ENCODE data around the gene SIPA1L3. TPM values are rescaled to one million over a fixed set of nuclear protein-coding genes. Genes with fewer than 3 reads are reported as not detected.

SIPA1L3 gene
- total RNA-seq, 1 donor from 2014 or later, result 77.2 TPM

DNA sequence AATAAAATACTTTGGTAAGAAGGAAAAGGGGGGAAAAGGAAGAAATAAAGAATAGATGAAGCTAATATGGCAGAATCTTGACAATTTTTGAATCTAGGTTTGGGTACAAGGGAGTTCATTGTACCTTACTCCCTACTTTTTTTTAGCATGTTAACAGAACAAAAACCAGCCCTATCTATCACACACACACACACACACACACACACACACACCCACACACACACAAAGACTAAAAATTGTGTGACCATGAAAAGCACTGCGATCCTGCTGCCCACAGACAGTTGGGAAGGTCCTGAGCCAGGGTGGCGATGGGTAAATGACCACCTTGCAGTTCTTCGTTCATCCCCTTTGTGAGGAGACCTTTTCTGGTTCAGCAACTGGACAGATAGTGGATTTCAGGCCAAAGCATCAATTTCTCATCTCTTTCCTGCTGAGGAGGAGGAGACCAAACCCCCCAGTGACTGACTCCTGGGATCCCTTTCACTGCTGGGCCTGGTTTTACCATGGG is 91.8 kb downstream of the SIPA1L3 start:
- no peak for DNase-seq (ENCODE audit: low read depth)

DNA sequence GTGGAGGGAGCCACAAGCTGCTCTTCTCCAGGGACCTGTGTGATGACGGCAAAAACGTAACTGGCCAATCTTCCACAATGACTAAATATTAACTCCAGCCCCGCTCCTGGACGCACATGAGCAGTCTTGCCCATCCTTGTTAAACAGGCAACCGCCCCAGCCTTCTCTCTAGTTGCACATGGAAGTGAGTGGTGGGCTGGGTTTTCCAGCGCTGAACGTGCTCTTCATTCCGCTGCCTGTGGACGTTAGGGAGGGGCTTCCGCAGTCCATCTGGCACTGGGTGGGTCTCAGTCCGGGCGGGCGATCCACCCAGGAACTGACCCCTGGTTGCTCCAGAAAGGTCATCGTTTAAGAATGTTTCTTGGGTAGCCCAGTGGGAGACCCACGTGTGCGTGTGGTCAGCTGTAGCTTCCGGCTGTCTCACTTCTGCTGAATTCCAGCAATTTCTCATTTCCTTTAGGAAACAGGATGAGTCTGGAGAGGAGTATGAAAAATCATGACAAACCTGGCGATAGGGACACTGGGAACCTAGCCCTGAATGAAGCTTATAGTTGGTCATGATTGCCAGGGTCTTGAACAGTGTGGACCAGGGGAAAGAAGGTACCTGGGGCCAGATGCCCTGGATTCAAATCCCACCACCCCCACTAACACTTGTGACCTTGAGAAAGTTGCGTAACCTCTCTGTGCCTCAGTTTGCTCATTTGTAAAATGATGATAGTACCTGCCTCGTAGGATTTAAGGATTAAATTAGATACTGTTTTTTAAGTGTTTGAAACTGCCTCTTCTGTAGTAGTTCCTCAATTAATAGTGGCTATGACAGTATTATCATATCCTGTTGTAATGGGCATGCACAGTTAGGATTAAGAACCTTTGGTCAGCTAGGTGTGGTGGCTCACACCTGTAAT is 92.6 kb downstream of the SIPA1L3 start:
- DNase-seq (ENCODE audit: low read depth), result peak; percentile 97

DNA sequence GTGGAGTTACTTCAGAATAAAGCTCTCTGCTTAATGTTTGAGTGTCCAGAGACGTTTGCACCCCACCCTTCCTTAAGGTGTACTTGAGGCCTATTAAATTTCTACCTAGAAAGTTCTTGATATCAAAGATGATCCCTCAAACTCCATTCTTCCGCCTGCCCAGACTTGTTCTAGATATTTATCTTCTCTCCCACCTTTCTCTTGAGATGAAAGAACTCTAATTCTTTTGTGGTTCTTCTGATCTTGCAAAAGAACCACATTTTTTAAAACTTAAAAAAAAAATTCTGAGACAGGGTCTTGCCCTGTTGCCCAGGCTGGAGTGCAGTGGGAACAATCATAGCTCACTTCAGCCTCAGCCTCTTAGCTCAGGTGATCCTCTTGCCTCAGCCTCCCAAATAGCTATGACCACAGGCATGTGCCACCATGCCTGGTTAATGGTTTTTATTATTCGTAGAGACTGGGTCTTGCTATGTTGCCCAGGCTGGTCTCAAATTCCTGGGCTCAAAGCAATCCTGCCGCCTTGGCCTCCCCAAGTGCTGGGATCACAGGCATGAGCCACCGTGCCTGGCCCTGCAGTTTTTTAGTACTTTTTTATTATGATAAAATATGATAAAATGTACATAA is 94.3 kb downstream of the SIPA1L3 start:
- no peak for DNase-seq (ENCODE audit: low read depth)

DNA sequence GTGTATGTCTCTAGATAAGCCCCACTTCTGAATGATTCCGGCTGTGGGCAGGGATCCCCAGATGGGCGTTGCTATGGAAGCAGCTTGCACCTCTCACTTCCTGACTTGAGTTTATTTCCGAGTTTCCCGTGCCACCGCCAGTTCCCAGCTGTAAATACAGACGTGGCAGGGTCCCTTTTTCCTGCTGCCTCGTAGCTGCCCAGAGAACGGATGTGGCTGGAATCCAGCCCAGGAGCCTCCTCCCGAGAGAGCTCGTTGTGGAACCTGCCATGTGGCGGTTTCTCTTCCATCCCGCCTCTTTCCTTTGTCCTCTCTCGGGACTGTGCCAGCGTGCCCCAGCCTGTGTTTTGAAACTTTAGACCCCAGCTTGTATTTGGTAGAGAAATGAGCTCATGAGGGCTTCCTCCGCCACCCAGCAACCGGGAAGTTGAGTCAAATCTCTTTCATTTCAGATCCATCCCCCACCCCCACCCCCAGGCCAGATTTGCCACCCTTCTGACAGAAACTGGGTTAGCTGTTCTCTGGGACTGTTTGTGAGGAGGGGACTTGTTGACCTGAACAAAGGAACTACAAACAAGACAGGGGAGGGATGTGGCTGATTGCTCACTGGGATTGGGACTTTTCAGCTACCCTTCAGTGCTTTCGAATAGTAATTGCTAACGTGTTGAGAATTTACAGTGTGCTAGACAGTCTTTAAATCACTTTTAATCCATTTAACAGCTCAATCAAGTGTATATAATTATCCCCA is 96.6 kb downstream of the SIPA1L3 start:
- DNase-seq (ENCODE audit: low read depth), result peak; percentile 94

DNA sequence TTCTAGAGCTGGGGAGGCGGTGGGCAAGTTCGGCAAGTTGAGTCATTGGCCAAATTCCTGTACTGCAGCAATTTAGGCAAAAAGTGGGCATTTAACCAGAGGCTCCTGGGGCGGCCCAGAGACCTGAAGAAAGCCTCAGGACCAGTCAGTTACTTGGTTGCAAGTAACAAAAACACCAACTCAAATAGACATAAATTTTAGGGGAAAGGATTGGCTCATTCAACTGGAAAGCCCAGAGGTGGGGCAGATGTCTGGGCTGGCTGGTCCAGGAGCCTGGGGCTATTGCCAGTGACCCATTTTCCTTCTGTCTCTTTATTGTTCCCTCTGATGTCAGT is 97.1 kb downstream of the SIPA1L3 start:
- no peak for DNase-seq (ENCODE audit: low read depth)

DNA sequence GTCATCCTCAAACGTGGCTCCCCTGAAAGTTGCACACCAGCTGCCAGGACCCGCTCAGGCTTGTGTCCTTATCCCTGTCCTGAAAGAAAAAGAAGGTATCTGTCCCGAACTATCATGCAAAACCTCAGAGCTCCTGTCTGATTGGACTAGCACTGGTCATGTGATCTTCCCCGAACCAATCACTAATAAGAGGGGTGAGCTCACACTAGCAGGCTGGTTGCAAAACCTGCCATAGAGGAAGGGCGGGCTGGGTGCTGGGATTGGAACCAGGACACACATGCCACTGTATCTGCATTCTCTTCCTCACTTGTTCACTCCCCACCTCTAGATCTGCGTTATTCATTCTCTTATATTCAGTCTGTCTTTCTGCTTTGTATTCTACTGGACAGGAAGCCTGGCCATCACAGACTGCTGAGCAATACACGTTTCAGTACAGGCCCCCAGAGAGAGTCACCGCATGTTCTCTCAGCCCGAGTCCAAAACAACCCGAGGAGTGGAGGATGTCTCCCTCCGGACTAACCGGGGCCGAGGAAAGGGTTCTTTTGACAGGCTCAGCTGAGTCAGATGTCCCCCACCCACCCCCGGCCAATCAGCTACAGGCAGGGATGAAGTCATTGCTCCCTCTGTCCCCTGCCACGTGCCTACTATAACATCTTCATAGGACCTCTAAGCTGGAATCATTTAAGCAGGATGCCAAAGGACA is 97.7 kb downstream of the SIPA1L3 start:
- DNase-seq (ENCODE audit: low read depth), result peak; percentile 96

DNA sequence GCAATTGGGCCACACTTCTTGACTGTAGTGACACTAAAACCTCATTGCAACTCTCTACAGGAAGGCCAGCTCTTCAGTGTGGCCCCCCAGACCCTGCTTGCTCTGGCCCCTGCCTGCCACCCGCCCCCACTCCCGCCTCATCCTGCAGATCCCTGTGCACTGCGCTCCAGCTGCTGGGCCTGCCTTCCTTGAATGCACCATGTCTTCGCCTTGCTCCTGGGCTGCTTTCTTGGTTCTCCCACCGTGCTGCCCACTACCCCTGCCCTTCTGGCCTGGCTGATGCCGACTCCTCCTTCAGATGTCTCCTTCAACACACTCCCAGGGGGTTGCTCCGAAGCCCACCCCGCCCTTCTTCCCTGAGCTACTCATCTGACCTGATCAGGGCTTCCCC is 98.2 kb downstream of the SIPA1L3 start:
- no peak for DNase-seq (ENCODE audit: low read depth)

DNA sequence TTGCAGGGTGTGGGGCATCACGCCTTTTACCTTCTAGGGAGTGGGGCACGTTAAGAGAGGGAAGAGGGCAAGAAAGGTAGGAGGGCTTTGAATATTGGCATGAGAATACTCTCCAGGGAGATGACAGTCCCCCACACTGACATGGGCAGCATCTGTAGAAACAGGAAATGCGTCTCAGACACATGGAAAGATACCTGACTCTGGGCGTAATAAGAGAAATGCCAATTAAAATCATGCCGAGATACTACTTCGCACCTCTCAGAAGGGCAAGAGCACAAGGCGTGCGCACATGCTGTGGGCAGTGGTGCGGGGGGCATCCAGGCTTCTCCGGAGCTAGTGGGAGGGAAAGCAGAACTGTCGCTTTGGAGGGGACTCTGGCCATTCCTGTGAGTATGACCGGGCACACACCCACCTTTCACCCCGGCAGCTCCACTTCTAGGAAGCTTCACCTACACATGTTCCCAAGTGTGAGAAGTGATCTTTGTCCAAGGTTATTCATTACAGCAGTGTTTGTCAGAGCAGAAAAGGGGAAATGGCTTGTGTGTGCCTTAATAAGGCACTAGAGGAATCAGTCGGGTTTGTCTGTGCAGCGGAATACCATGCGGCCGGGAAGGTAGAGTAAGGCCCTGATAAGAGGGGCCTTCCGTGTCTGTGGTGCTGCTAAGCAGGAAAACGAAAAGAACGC is 99.5 kb downstream of the SIPA1L3 start:
- DNase-seq (ENCODE audit: low read depth), result no peak

DNA sequence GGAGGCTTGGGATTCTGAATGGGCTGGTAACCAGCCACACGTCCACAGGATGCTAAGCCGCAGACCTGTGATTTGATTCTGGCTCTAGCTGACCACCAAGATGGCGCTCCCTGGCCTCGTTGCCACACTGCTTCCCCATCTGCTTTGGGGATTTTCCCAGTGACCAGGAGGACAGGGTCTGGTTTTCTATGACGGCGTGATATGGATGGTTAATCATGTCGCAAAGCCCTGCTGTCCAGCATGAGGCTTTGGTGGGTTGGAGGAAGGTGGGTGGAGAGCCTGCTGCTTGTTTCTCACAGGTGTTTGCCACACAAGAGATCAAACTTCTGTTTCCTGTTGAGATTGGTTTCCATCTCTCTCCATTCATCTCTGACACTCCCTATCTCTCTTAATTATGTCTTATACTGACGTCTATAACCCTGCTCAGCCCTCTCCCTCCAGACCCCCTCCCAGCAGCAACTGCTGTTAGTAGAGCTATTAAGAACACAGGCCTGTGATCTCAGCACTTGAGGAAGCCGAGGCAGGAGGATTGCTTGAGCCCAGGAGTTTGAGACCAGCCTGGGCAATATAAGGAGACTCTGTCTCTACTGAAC is 102.7 kb downstream of the SIPA1L3 start:
- DNase-seq (ENCODE audit: low read depth), result no peak

DNA sequence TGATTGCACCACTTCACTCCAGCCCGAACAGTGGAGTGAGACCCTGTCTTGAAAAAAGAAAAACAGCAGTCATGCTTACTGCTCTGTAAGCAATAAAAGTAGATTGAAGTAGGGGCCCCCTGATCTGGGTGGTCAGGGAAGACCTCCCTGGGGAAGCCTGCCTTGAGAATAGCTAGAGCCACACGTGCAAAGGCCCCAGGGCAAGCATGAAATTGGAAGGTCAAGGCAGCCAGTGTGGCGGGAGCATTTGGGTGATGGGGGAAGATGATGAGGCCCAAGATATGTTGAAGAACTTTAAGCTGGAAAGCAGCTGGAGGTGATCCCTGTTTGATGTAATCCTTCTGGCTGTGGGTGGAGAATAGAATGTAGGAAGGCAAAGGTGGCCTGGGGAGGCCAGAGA is 104.4 kb downstream of the SIPA1L3 start:
- no peak for DNase-seq (ENCODE audit: low read depth)

DNA sequence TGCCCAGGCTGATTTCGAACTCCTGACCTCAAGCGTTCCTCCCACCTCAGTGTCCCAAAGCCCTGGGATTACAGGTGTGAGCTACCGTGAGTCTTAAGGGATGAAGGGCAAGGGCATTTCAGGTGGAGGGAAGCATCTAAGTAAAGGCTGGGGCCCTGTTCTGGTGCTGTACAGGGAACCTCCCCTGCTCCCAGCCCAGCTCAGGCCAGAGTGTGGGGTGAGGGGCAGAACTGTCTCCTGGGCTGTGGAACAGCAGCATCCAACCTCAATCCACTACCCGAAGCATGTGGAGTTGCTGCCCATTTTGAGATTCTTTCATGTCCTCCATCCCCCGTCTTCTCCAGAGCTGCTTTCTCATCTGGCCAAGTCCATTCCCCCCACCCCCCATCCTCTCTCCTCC is 105.3 kb downstream of the SIPA1L3 start:
- no peak for DNase-seq (ENCODE audit: low read depth)

DNA sequence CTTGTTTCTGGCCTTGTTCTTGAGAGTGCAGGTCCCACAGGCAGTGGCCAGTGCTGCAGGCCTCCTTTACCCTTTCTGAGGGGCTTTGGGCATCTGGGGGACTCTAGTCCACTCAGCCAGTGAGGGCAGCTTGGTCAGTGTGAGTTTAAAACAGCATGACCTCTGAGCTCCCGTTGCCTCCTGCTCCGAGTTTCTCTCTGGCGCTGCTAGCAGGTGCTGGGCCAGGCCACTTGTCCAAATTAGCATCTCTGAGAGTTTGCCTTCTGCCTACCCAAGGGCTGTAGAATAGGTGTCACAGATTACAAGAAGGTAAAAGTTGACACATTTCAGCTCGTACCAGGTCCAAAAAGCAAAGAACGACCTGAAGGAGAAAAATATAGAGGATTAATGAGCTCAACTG is 105.9 kb downstream of the SIPA1L3 start:
- DNase-seq (ENCODE audit: low read depth), result no peak

DNA sequence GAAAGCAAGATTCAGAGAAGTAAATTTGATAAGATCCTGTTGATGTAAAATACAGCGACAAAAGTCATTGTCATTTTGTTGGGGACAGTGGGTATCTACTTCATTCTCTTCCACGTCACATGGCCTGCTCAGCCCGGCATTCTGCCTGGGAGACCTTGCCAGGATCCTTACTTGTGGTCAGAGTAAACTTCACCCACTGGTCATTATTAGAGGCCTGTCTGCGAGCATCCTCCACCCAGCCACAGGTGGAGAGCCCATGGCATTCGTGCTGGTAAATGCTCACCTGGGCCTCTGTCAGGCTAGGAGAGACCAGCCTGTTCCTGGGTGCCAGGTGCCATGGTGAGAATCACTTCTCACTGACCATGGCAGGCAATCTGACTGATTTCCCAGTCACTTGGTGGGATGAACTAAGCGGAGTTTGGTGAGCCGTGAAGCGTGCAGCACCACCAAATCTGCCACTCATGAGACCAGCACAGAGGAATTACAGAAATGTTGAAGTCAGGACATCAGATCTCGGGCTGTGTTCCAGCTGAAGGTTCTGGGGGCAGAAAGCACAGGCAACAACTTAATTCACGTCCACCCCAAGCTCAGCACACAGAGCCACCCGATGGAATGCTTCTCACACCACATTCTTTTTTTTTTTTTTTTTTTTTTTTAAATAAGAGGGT is 107.0 kb downstream of the SIPA1L3 start:
- peak; percentile 88 for DNase-seq (ENCODE audit: low read depth)

DNA sequence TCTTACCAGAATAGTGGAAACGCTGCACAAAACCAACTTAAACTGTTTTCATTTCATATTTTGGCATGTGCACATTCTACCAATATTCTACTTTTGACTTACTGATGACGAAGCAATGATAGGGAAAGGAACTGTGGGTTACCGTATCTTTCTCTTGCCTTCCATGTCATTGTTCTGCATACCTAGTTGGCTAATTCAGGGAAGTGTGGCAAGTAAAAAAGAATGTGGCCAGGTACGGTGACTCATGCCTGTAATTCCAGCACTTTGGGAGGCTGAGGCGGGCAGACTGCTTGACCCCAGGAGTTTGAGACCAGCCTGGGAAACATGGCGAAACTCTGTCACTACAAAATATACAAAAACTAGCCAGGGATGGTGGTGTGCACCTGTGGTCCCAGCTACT is 108.2 kb downstream of the SIPA1L3 start:
- DNase-seq (ENCODE audit: low read depth), result peak; percentile 79

DNA sequence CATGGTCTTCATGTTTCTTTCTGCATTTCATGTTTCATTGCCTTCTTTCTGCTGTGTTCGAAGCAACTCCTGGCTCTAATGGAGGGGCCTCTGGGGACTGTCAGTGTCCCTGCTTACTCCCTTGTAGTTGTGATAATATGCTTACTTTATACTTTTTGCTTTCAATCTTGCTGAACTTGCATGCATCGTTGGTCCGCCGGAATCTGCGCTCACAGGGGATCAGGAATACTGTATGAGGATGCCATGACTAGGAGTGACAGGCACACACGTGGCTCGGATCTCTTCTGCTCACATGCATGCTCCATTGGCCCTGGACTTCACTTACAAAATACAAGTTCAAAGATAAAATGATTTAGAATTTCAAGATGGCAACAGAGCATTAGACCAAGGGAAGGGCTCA is 108.8 kb downstream of the SIPA1L3 start:
- peak; percentile 75 for DNase-seq (ENCODE audit: low read depth)

DNA sequence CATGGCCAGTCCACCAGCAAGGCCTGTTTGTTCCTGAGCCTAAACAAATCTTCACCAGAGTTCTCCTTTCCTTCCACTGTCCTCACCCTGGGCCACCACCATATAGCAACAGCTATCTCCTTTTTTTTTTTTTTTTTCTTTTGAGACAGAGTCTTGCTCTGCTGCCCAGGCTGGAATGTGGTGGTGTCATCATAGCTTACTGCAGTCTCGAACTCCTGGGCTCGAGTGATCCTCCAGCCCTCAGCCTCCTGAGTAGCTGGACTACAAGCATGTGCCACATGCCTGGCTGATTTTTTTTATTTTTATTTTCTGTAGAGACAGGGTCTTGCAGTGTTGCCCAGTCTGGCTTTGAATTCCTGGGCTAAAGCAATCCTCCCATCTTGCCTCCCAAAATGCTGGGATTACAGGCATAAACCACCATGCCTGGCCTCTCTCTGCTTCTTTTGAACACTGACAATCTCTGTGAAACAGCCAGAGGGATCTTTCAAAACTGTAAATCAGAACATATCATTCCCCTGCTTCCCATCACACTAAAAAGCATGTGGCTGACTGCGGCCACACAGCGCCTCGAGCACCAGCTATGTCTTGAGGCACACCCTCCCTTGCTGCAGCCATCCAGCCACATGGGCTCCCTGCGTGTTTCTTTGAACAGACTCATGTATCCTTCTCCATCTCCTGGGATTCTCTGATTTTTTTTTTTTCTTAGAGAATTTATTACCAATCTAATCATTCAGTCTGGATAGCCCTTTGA is 110.6 kb downstream of the SIPA1L3 start:
- DNase-seq (ENCODE audit: low read depth), result no peak

DNA sequence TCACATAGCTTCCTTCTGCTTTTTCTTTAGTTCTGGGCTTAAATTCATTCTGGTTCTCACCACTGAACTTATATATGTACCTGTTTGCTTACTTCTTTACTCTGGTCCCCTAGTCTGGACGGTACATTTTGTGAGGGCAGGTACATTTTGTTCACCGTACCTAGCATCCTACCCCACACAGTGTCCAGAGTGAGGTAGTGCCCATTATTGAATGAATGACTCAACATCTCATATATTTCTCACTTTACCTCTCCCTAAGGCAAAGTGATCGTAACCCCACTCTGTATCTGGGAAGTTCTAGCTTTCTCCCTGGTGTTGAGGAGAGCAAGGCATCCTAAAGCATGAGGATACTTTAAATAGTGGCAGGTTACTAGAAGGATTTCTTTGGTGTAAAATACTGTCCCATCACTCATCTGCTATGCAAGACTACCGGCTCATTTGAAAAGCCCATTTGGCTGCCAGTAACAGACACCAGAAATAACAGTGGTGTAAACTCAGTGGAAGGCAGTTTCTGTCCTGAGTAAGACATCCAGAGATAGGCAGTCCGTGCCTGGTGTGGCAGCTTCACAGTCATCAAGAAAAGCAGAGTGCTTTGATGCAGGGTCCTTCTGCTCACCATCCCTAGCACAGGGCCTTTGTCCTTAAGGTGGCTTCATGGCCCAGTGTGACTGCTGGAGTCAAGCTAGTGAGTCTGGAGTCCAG is 111.8 kb downstream of the SIPA1L3 start:
- DNase-seq (ENCODE audit: low read depth), result no peak

DNA sequence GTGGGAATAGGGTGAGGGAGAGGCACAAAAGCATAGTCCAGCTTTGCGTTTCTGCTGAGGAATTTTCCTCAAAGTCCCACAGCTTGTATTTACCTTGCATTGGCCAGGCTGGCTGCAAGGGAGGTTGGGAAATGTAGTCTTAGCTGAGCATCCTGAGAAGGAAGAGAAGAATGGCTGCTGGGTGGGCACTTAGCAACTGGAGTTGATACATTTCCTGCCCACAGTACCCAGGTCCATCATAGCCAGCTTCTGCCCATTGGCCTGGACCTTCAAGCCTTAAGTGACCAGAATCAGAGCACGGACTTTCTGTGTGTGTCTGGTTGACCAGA is 112.4 kb downstream of the SIPA1L3 start:
- no peak for DNase-seq (ENCODE audit: low read depth)

DNA sequence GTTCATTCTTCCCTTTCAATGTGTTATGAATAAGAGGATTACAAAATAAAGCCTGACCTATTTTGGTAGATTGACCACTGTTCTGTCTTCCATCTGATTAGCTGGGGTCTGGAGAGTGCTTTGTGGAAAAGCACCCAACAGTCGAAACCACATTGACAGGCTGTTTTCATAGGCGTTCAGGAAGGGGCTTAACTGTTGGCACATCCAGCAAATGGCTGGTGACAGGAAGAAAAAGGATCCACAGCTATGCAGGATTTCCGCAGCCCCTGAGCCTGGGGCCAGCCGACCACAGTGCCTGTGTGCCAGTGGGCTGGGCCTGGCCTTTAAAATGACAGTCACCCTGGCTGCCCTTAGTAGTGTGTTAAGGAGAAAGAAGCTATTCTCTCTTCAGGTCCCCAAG is 113.3 kb downstream of the SIPA1L3 start:
- no peak for DNase-seq (ENCODE audit: low read depth)
